Stomach (tissue), 9 donors: ENCODE data around the gene PDIA6. TPM values are rescaled to one million over a fixed set of nuclear protein-coding genes. Genes with fewer than 3 reads are reported as not detected.

Experiments used
- DNase-seq, 2 donors: peaks; one replicate each; pipeline versions ENCODE4 v3.0.0 to v3.0.0-alpha.2; 2013 to 2019
- H3K27ac ChIP-seq, 5 donors: fragments of 200-600 bp in 4 of 5; sonication (generic) in 4 of 5; one replicate each; pipeline ENCODE4 v1.5.1; 2013 to 2019; ENCODE audit warnings: mild to moderate bottlenecking in 1 of 5, moderate library complexity in 1 of 5
- H3K27me3 ChIP-seq, 3 donors: fragments of 200-600 bp; sonication (generic); one replicate each; pipeline ENCODE4 v1.5.1; 2017 to 2019; ENCODE audit warnings: mixed run types in 1 of 3
- H3K36me3 ChIP-seq, 4 donors: fragments of 200-600 bp; sonication (generic); 1 replicate in 3 of 4; 2 replicates in 1 of 4; pipeline ENCODE4 v1.5.1; 2016 to 2019
- H3K4me1 ChIP-seq, 4 donors: fragments of 200-600 bp; sonication (generic); one replicate each; pipeline ENCODE4 v1.5.1; 2016 to 2019
- H3K4me3 ChIP-seq, 4 donors: fragments of 200-600 bp; sonication (generic) in 3 of 4; one replicate each; pipeline ENCODE4 v1.5.1; 2016 to 2019; ENCODE audit warnings: mild to moderate bottlenecking in 1 of 4
- H3K9me3 ChIP-seq, 4 donors: fragments of 200-600 bp; sonication (generic); one replicate each; pipeline ENCODE4 v1.5.1; 2016 to 2019
- CTCF ChIP-seq, 7 experiments: fragments of 450-650 bp in 4 of 7; fragments of 200-600 bp in 3 of 7; sonication (generic) in 3 of 7; IDR thresholded peaks; one replicate each; pipeline ENCODE4 v1.5.1; 2016 to 2019; ENCODE audit warnings: antibody characterized with exemption in 7 of 7, control low read depth in 2 of 7, mild to moderate bottlenecking in 1 of 7
- EP300 ChIP-seq: sonication (generic); formaldehyde crosslinking; IDR thresholded peaks from one replicate; pipeline ENCODE4 v1.6.1; 2017; ENCODE audit warnings: antibody characterized with exemption
- POLR2A ChIP-seq, 4 donors: fragments of 450-650 bp; IDR thresholded peaks; one replicate each; pipeline ENCODE4 v1.6.1; 2016; ENCODE audit warnings: antibody characterized with exemption in 4 of 4, control low read depth in 2 of 4, mild to moderate bottlenecking in 1 of 4, moderate library complexity in 1 of 4
- POLR2AphosphoS5 ChIP-seq, 3 donors: sonication (generic); formaldehyde crosslinking; IDR thresholded peaks; one replicate each; pipeline ENCODE4 v1.6.1; 2016; ENCODE audit warnings: antibody characterized with exemption in 3 of 3
- WGBS, 5 donors: extraction: QIAGEN DNeasy Blood & Tissue Kit in 3 of 5; methylation state at CpG; one replicate each; pipeline versions ENCODE4 v1.1.5 to v1.1.7; 2013 to 2018; 5-methylcytosine and 5-hydroxymethylcytosine counted together
- intact Hi-C: fragments of 100-400 bp; cut with DNase I; formaldehyde crosslinking; loops from one replicate; pipeline ENCODE4 v1.15.1; 2023; ENCODE audit warnings: low total_unique reads
- polyA plus RNA-seq, 3 donors: library from polyadenylated mRNA; stranded (reverse); fragments of 200-250 nt; gene quantifications; one replicate each; pipeline ENCODE4 v1.2.3, GENCODE V29; 2013
- total RNA-seq, 5 donors: library from RNA; depleted of rRNA; stranded (reverse); fragments of >200 nt; gene quantifications; one replicate each; pipeline versions ENCODE4 v1.1.0 to v1.2.3, GENCODE V29; 2014 to 2016
- donor health status: healthy with polysubstance abuse.
- donor health status: Bipolar disorder and iron deficiency.
- donor health status: healthy.

Gene PDIA6
- total and polyA plus RNA-seq, 8 donors, result 37.3 to 272 (median 85.4) TPM

- TF ChIP-seq EP300 (no peak), POLR2A (IDR thresholded peaks at IDR 0.05) (no peak), POLR2AphosphoS5 (IDR thresholded peaks at IDR 0.05) (no peak), CTCF (IDR thresholded peaks at IDR 0.05) (no peak)
- Histone ChIP-seq H3K4me3 (no peak overlapping the region), H3K27me3 (no peaks in the 10 kb centered on the region), H3K27ac (no peak overlapping the region), H3K9me3 (no peaks in the 10 kb centered on the region), H3K36me3 (peaks cover 0 to 4% (median 1%) of the 10 kb centered on the region in 4 donors), H3K4me1 (peaks cover 3 to 19% (median 10%) of the 10 kb centered on the region in 4 donors)
- intact Hi-C loops, result no loop called here
- 86 to 95% (median 92%) methylated on average over 13 of the region's 13 CpGs for WGBS, 5 donors
- DNase-seq, result no peak
Measured at GRCh38 chr2:10771786-10772185, 40.8 kb downstream of the PDIA6 start.

GRCh38 chr2:10770956-10771750 is 41.4 kb downstream of the PDIA6 start:
- no peaks in the 10 kb centered on the region for H3K36me3 ChIP-seq
- no peak for DNase-seq
- peaks cover 3 to 19% (median 10%) of the 10 kb centered on the region in 4 donors for H3K4me1 ChIP-seq
- H3K4me3 ChIP-seq, result no peak overlapping the region
- no peaks in the 10 kb centered on the region for H3K9me3 ChIP-seq
- TF ChIP-seq EP300, result no peak
- TF ChIP-seq CTCF (IDR thresholded peaks at IDR 0.05), result no peak
- TF ChIP-seq POLR2A (IDR thresholded peaks at IDR 0.05), result no peak
- no peak for TF ChIP-seq POLR2AphosphoS5 (IDR thresholded peaks at IDR 0.05)
- H3K27me3 ChIP-seq, result no peaks in the 10 kb centered on the region
- no peak overlapping the region for H3K27ac ChIP-seq
- 82 to 86% (median 83%) methylated on average over 14 to 22 of the region's 22 CpGs for WGBS, 5 donors
- intact Hi-C loops, result no loop called here

- 44 to 68% (median 59%) methylated on average over 12 to 16 of the region's 16 CpGs for WGBS, 5 donors
- H3K9me3 ChIP-seq, result no peaks in the 10 kb centered on the region
- TF ChIP-seq CTCF (IDR thresholded peaks at IDR 0.05), result no peak
- TF ChIP-seq EP300, result no peak
- TF ChIP-seq POLR2AphosphoS5 (IDR thresholded peaks at IDR 0.05), result no peak
- TF ChIP-seq POLR2A (IDR thresholded peaks at IDR 0.05), result no peak
- H3K27me3 ChIP-seq, result peaks cover 0 to 5% (median 0%) of the 10 kb centered on the region in 3 donors
- intact Hi-C loops, result no loop called here
- DNase-seq, result no peak
- no peak overlapping the region for H3K4me3 ChIP-seq
- no peak overlapping the region for H3K27ac ChIP-seq
- peaks cover 0 to 9% (median 0%) of the 10 kb centered on the region in 4 donors for H3K4me1 ChIP-seq
- H3K36me3 ChIP-seq, result no peaks in the 10 kb centered on the region
Measured at GRCh38 chr2:10768063-10768507, 44.5 kb downstream of the PDIA6 start.

- WGBS, 5 donors, result 92 to 94% (median 93%) methylated on average over 11 to 12 of the region's 12 CpGs
Measured at GRCh38 chr2:10765914-10766313, 46.7 kb downstream of the PDIA6 start.

GRCh38 chr2:10765461-10765860 is 47.1 kb downstream of the PDIA6 start:
- WGBS, 5 donors, result 20 to 50% (median 38%) methylated on average over 1 to 5 of the region's 5 CpGs
- TF ChIP-seq EP300, result no peak
- Histone ChIP-seq H3K4me1 (peaks cover 0 to 9% (median 0%) of the 10 kb centered on the region in 4 donors), H3K9me3 (no peaks in the 10 kb centered on the region), H3K27me3 (peaks cover 0 to 10% (median 0%) of the 10 kb centered on the region in 3 donors), H3K36me3 (no peaks in the 10 kb centered on the region), H3K27ac (no peak overlapping the region), H3K4me3 (no peak overlapping the region)
- peak in 1 of 2 donors; percentile 75 for DNase-seq
- intact Hi-C loops, result no loop called here

More at GRCh38 chr2:10765914-10766313, 46.7 kb downstream of the PDIA6 start:
- Histone ChIP-seq H3K27ac (no peak overlapping the region), H3K4me1 (peaks cover 0 to 9% (median 0%) of the 10 kb centered on the region in 4 donors), H3K27me3 (peaks cover 0 to 10% (median 0%) of the 10 kb centered on the region in 3 donors), H3K4me3 (no peak overlapping the region), H3K36me3 (no peaks in the 10 kb centered on the region), H3K9me3 (no peaks in the 10 kb centered on the region)
- TF ChIP-seq POLR2A (IDR thresholded peaks at IDR 0.05), result no peak
- DNase-seq, result no peak
- intact Hi-C loops, result no loop called here
